Caco-2 (cell line): ENCODE results near the gene RCSD1. TPM values are rescaled to one million over a fixed set of nuclear protein-coding genes. Genes with fewer than 3 reads are reported as not detected.

Experiments used
- BruUV-seq: library from RNA; stranded (reverse); fragments of 400-500 nt; replicated peaks from 2 replicates; lab custom pipeline; 2021; lab: Mats Ljungman, UMichigan
- CTCF ChIA-PET: fragments of 300-600 bp; sonication (Branson Sonifier 250); formaldehyde crosslinking; loops from one replicate; lab custom pipeline; 2022; ENCODE audit warnings: antibody characterized with exemption; lab: Charles Lee
- POLR2A ChIA-PET: fragments of 300-600 bp; sonication (Branson Sonifier 250); formaldehyde crosslinking; loops from one replicate; lab custom pipeline; 2022; ENCODE audit warnings: antibody characterized with exemption; lab: Charles Lee
- DNase-seq, 2 experiments: peaks; one replicate each; pipeline versions ENCODE4 v3.0.0 to v3.0.0-alpha.2; 2020 to 2022
- H3K27me3 ChIP-seq: replicated peaks from 2 replicates; pipeline ENCODE4 v1.6.0; 2011; ENCODE audit warnings: low read length; ENCODE audit not compliant: control insufficient read depth, insufficient read depth
- H3K36me3 ChIP-seq: 2 replicates; pipeline ENCODE4 v1.5.1; 2011; ENCODE audit warnings: low read length; ENCODE audit not compliant: control insufficient read depth, insufficient read depth
- H3K4me1 ChIP-seq: fragments of 250-450 bp; sonication (Bioruptor Pico); 2 replicates; pipeline ENCODE4 v1.5.1; 2020; ENCODE audit warnings: mild to moderate bottlenecking
- H3K4me3 ChIP-seq: 2 replicates; pipeline ENCODE4 v1.5.1; 2011; ENCODE audit warnings: low read depth, mild to moderate bottlenecking, control low read depth, low read length
- H3K9me3 ChIP-seq: fragments of 250-450 bp; sonication (Bioruptor Pico); 2 replicates; pipeline ENCODE4 v1.5.1; 2020; ENCODE audit warnings: mild to moderate bottlenecking, moderate library complexity
- H3K27ac Mint-ChIP-seq: one replicate; pipeline ENCODE4 v1.8.0; 2022; ENCODE audit warnings: mixed read lengths; ENCODE audit not compliant: unreplicated experiment
- H3K27me3 Mint-ChIP-seq: one replicate; pipeline ENCODE4 v1.8.0; 2022; ENCODE audit warnings: mixed read lengths; ENCODE audit not compliant: insufficient read depth, unreplicated experiment
- H3K36me3 Mint-ChIP-seq: one replicate; pipeline ENCODE4 v1.8.0; 2022; ENCODE audit warnings: mild to moderate bottlenecking, mixed read lengths; ENCODE audit not compliant: insufficient read depth, unreplicated experiment
- H3K4me1 Mint-ChIP-seq: one replicate; pipeline ENCODE4 v1.8.0; 2022; ENCODE audit warnings: low read depth, mixed read lengths; ENCODE audit not compliant: unreplicated experiment
- H3K4me3 Mint-ChIP-seq: one replicate; pipeline ENCODE4 v1.8.0; 2022; ENCODE audit warnings: mild to moderate bottlenecking, moderate library complexity, mixed read lengths; ENCODE audit not compliant: unreplicated experiment
- H3K9me3 Mint-ChIP-seq: one replicate; pipeline ENCODE4 v1.8.0; 2022; ENCODE audit warnings: mixed read lengths; ENCODE audit not compliant: unreplicated experiment
- intact Hi-C: fragments of 100-400 bp; cut with micrococcal nuclease; formaldehyde crosslinking; loops from one replicate; pipeline ENCODE4 v1.10.0; 2022; ENCODE audit not compliant: unreplicated experiment
- total RNA-seq: library from RNA; stranded (reverse); gene quantifications from 2 replicates; pipeline ENCODE4 v1.2.3, GENCODE V29; 2022
- TF ChIP-seq, protein P1 (sequence below), 2 experiments: fragments of 200-600 bp in 1 of 2; IDR thresholded peaks; 1 replicate in 1 of 2; 2 replicates in 1 of 2; pipeline versions ENCODE4 v1.5.1 to v1.8.0; 2011 to 2022; ENCODE audit warnings: antibody characterized with exemption in 1 of 2, control low read depth in 1 of 2, inconsistent platforms in 1 of 2, low read depth in 1 of 2, low read length in 1 of 2, mild to moderate bottlenecking in 1 of 2, moderate library complexity in 1 of 2; ENCODE audit not compliant: insufficient read depth in 1 of 2, severe bottlenecking in 1 of 2, unreplicated experiment in 1 of 2

RCSD1 gene
- total RNA-seq, 1 experiment from 2014 or later = not detected

DNA sequence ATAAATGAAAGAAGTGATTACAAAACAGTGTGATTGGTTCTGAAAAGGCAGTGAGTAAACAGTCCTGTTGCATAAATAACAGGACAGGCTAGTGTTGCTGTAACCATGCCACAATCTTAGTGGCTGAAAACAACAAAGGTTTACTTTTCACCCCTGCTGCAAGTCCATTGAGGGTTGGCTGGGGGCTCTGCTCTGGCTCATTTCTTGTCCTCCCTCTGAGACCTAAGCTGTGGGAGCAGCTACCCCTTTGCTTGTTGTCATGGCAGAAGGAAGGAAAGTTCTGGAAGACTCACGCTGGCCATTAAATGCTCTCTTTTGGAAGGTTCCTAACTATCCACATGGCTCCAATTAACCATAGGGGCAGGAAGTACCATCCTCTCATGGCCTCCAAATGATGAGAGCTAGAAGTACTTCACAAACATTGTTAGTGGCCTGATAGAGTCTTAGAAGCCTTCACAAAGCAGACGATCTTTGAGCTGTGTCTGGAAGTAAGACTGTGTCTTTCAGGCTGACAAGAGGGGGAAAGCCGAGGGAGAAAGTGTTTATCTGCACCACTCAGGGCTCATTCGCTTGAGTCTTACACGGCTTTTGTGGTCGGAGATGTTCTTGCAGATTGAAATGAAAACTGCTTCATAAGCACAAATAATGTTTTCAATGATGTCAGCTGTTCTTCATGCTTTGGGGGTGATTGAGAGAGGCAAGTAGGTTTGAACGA, 11.9 kb downstream of the RCSD1 start:
- ChIA-PET POLR2A (no interaction called here), CTCF (no interaction called here)
- Mint-ChIP-seq H3K4me1 (no peaks in the 10 kb centered on the region), H3K27ac (no peak overlapping the region), H3K36me3 (no peaks in the 10 kb centered on the region), H3K4me3 (no peak overlapping the region), H3K9me3 (no peaks in the 10 kb centered on the region), H3K27me3 (peaks cover 10% of the 10 kb centered on the region)
- intact Hi-C loops = no loop called here
- Histone ChIP-seq H3K36me3 (no peaks in the 10 kb centered on the region), H3K4me1 (no peaks in the 10 kb centered on the region), H3K4me3 (no peak overlapping the region), H3K9me3 (no peaks in the 10 kb centered on the region), H3K27me3 (no peaks in the 10 kb centered on the region)
- TF ChIP-seq, protein P1, sequence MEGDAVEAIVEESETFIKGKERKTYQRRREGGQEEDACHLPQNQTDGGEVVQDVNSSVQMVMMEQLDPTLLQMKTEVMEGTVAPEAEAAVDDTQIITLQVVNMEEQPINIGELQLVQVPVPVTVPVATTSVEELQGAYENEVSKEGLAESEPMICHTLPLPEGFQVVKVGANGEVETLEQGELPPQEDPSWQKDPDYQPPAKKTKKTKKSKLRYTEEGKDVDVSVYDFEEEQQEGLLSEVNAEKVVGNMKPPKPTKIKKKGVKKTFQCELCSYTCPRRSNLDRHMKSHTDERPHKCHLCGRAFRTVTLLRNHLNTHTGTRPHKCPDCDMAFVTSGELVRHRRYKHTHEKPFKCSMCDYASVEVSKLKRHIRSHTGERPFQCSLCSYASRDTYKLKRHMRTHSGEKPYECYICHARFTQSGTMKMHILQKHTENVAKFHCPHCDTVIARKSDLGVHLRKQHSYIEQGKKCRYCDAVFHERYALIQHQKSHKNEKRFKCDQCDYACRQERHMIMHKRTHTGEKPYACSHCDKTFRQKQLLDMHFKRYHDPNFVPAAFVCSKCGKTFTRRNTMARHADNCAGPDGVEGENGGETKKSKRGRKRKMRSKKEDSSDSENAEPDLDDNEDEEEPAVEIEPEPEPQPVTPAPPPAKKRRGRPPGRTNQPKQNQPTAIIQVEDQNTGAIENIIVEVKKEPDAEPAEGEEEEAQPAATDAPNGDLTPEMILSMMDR (IDR thresholded peaks at IDR 0.05; ENCODE audit: insufficient read depth in 1 of 2, low read depth in 1 of 2, low read length in 1 of 2, severe bottlenecking in 1 of 2, unreplicated experiment in 1 of 2) = no peak
- no TSS peak for BruUV-seq
- DNase-seq = no peak

DNA sequence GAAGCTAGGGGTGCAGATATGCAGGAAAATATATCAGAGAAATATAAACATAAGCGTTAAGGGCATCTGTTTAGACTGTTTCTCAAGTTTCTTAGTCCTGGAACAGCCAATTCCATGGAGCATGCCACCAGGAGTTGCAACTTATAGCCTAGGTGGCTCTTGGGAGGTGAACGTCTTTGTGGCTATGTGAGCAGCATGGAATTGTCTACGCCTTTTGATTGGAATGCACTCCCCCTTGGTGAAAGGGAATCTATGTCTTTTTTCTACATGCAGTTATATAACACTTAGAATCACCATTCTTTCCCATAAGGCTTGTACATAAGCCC, 12.4 kb downstream of the RCSD1 start:
- Mint-ChIP-seq H3K4me1 (no peaks in the 10 kb centered on the region), H3K9me3 (no peaks in the 10 kb centered on the region), H3K4me3 (no peak overlapping the region), H3K27ac (no peak overlapping the region), H3K36me3 (no peaks in the 10 kb centered on the region), H3K27me3 (peaks cover 10% of the 10 kb centered on the region)
- CTCF ChIA-PET = no interaction called here
- Histone ChIP-seq H3K9me3 (no peaks in the 10 kb centered on the region), H3K4me1 (no peaks in the 10 kb centered on the region), H3K27me3 (no peaks in the 10 kb centered on the region), H3K4me3 (no peak overlapping the region), H3K36me3 (no peaks in the 10 kb centered on the region)
- BruUV-seq = no TSS peak
- POLR2A ChIA-PET = no interaction called here
- TF ChIP-seq, protein P1 (IDR thresholded peaks at IDR 0.05; ENCODE audit: insufficient read depth in 1 of 2, low read depth in 1 of 2, low read length in 1 of 2, severe bottlenecking in 1 of 2, unreplicated experiment in 1 of 2) = no peak
- no peak for DNase-seq
- intact Hi-C loops = no loop called here

DNA sequence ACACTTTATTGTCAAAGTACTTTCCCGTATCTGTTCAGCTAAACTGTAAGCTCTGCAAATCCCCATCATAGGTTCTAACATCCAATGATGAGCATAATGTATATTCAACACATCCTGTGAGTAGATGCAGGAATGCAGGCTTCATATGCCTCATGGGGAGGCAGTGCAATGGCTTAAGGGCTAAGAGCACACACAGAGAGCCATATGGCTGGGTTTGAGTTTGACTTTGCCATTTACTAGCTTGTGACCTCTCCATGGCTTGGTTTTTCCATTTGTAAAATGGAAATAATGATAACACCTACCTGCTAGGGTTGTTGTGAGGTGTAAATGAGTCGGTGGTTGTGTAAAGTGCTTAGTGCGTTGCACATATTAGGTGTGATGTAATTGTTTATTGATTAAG, 13.4 kb downstream of the RCSD1 start:
- no peaks in the 10 kb centered on the region for H3K36me3 Mint-ChIP-seq
- no peaks in the 10 kb centered on the region for H3K9me3 ChIP-seq
- H3K9me3 Mint-ChIP-seq = no peaks in the 10 kb centered on the region
- ChIA-PET POLR2A (no interaction called here), CTCF (interaction anchor here (0.5 kb wide), 1 partner anchor 179 kb away, joined by 3 read pairs; no protein-coding TSS in a partner anchor)
- H3K36me3 ChIP-seq = no peaks in the 10 kb centered on the region
- BruUV-seq = no TSS peak
- TF ChIP-seq, protein P1 (IDR thresholded peaks at IDR 0.05; ENCODE audit: insufficient read depth in 1 of 2, low read depth in 1 of 2, low read length in 1 of 2, severe bottlenecking in 1 of 2, unreplicated experiment in 1 of 2) = no peak
- H3K4me3 Mint-ChIP-seq = no peak overlapping the region
- no peaks in the 10 kb centered on the region for H3K27me3 ChIP-seq
- intact Hi-C loops = no loop called here
- no peaks in the 10 kb centered on the region for H3K4me1 ChIP-seq
- no peak for DNase-seq
- no peaks in the 10 kb centered on the region for H3K4me1 Mint-ChIP-seq
- H3K4me3 ChIP-seq = no peak overlapping the region
- H3K27me3 Mint-ChIP-seq = peaks cover 10% of the 10 kb centered on the region
- H3K27ac Mint-ChIP-seq = no peak overlapping the region
